H1 (cell line): Measurements from ENCODE around the gene LTB. TPM values are rescaled to one million over a fixed set of nuclear protein-coding genes. Genes with fewer than 3 reads are reported as not detected.

Source experiments
- CEBPB ChIP-seq: IDR thresholded peaks from 2 replicates; pipeline ENCODE4 v1.6.1; 2012; ENCODE audit warnings: low read depth, low read length
- CHD7 ChIP-seq: fragments of 300-600 bp; sonication (generic); IDR thresholded peaks from 2 replicates; pipeline ENCODE4 v1.7.1; 2012; ENCODE audit warnings: low read length, moderate library complexity, mild to moderate bottlenecking, inconsistent platforms; ENCODE audit not compliant: insufficient replicate concordance
- CTBP2 ChIP-seq: IDR thresholded peaks from 2 replicates; pipeline ENCODE4 v1.7.0; 2011; ENCODE audit warnings: borderline replicate concordance, mild to moderate bottlenecking, moderate library complexity, mixed read lengths, low read length; ENCODE audit not compliant: insufficient read depth, insufficient read length
- JUN ChIP-seq: IDR thresholded peaks from 2 replicates; pipeline ENCODE4 v1.6.1; 2011; ENCODE audit warnings: low read depth, mild to moderate bottlenecking, improper control_type of control experiment, low read length
- NANOG ChIP-seq: IDR thresholded peaks from 2 replicates; pipeline ENCODE4 v1.6.1; 2011; ENCODE audit warnings: low read length, low read depth, mild to moderate bottlenecking, inconsistent platforms; ENCODE audit not compliant: insufficient read depth, poor library complexity, severe bottlenecking
- RBBP5 ChIP-seq: IDR thresholded peaks from 2 replicates; pipeline ENCODE4 v1.7.1; 2012; ENCODE audit warnings: low read depth, mild to moderate bottlenecking, inconsistent platforms, low read length, moderate library complexity, borderline replicate concordance
- SAP30 ChIP-seq: fragments of 300-600 bp; sonication (generic); IDR thresholded peaks from 2 replicates; pipeline ENCODE4 v1.7.1; 2012; ENCODE audit warnings: low read length, moderate library complexity, mild to moderate bottlenecking, inconsistent platforms; ENCODE audit not compliant: insufficient read depth, insufficient replicate concordance
- SIX5 ChIP-seq: IDR thresholded peaks from 2 replicates; pipeline ENCODE4 v1.6.1; 2011; ENCODE audit warnings: mild to moderate bottlenecking, low read depth, low read length
- SRF ChIP-seq: IDR thresholded peaks from 2 replicates; pipeline ENCODE4 v1.6.1; 2011; ENCODE audit warnings: mild to moderate bottlenecking, low read depth, low read length, moderate library complexity
- SUZ12 ChIP-seq: fragments of 200-600 bp; sonication (generic); IDR thresholded peaks from 2 replicates; pipeline ENCODE4 v1.6.1; 2012; ENCODE audit warnings: mild to moderate bottlenecking, inconsistent platforms, low read length, moderate library complexity, mixed read lengths
- TBP ChIP-seq: IDR thresholded peaks from 2 replicates; pipeline ENCODE4 v1.6.1; 2011; ENCODE audit warnings: low read depth, low read length, improper control_type of control experiment
- polyA plus RNA-seq, 7 experiments: library from polyadenylated mRNA; depleted of rRNA in 3 of 7; stranded (reverse) in 5 of 7; unstranded in 2 of 7; fragments of >200 nt in 5 of 7; fragments of 200-250 nt in 2 of 7; gene quantifications; 1 replicate in 5 of 7; 2 replicates in 1 of 7; 4 replicates in 1 of 7; pipeline versions ENCODE4 v1.2.1 to v1.2.3, GENCODE V29; 2011 to 2013; ENCODE audit warnings: missing spikeins in 2 of 7, mixed read lengths in 2 of 7
- total RNA-seq: library from RNA; stranded (reverse); fragmentation: NEBNext Ultra II Directional; extraction: Animal tissue kit (Norgen Biotek cat#: 25700); gene quantifications from 2 replicates; pipeline ENCODE4 v1.2.1, GENCODE V29; 2021

LTB gene
- total and polyA plus RNA-seq, 2 of the 8 experiments (the other 6 are each of a cell fraction or from before 2014, with no cell fraction given), result 0.43 to 0.47 TPM

- TF ChIP-seq CHD7 (no peak), SAP30 (no peak), NANOG (no peak), TBP (no peak), RBBP5 (no peak), SRF (no peak), CTBP2 (no peak), SUZ12 (no peak), JUN (no peak), SIX5 (no peak), CEBPB (no peak)
These were observed 31.9 kb upstream of the LTB start (continued) for GRCh38 chr6:31614075-31614619.
